Immature natural killer cell (primary cell): Measurements from ENCODE around the gene RAPGEF3. TPM values are rescaled to one million over a fixed set of nuclear protein-coding genes. Genes with fewer than 3 reads are reported as not detected.

Source experiments
- DNase-seq, 3 donors: peaks; one replicate each; pipeline ENCODE4 v3.0.0; 2022; ENCODE audit warnings: mixed read lengths in 1 of 3
- H3K27ac Mint-ChIP-seq, 6 donors: one replicate each; pipeline ENCODE4 v1.8.0; 2020; ENCODE audit warnings: mixed read lengths in 6 of 6, mild to moderate bottlenecking in 5 of 6, inconsistent platforms in 4 of 6, moderate library complexity in 3 of 6
- H3K27me3 Mint-ChIP-seq, 3 donors: one replicate each; pipeline ENCODE4 v1.8.0; 2020 to 2021; ENCODE audit warnings: low read depth in 3 of 3, mild to moderate bottlenecking in 3 of 3, mixed read lengths in 3 of 3, moderate library complexity in 3 of 3, inconsistent platforms in 1 of 3
- H3K36me3 Mint-ChIP-seq, 3 donors: one replicate each; pipeline ENCODE4 v1.8.0; 2020; ENCODE audit warnings: mixed read lengths in 3 of 3, inconsistent platforms in 2 of 3, mild to moderate bottlenecking in 2 of 3
- H3K4me1 Mint-ChIP-seq, 2 donors: one replicate each; pipeline ENCODE4 v1.8.0; 2020; ENCODE audit warnings: inconsistent platforms in 2 of 2, mild to moderate bottlenecking in 2 of 2, mixed read lengths in 2 of 2, moderate library complexity in 1 of 2
- H3K4me3 Mint-ChIP-seq, 5 donors: one replicate each; pipeline ENCODE4 v1.8.0; 2020; ENCODE audit warnings: mild to moderate bottlenecking in 5 of 5, mixed read lengths in 5 of 5, inconsistent platforms in 3 of 5, moderate library complexity in 3 of 5
- H3K9me3 Mint-ChIP-seq, 6 donors: one replicate each; pipeline ENCODE4 v1.8.0; 2020; ENCODE audit warnings: mild to moderate bottlenecking in 6 of 6, mixed read lengths in 6 of 6, inconsistent platforms in 4 of 6, moderate library complexity in 3 of 6
- polyA plus RNA-seq, 3 donors: library from polyadenylated mRNA; unstranded; fragments of 300-500 nt; fragmentation: Illumina TruSeq; gene quantifications; one replicate each; pipeline ENCODE4 v1.2.3, GENCODE V29; 2021

Gene RAPGEF3
- polyA plus RNA-seq, 3 donors from 2014 or later, result 0.25 TPM; not detected in 2

GRCh38 chr12:47798382-47798948, 39.8 kb upstream of the RAPGEF3 start:
- Mint-ChIP-seq H3K36me3 (peaks cover 3 to 18% (median 8%) of the 10 kb centered on the region in 3 donors), H3K27me3 (peaks cover 0 to 2% (median 2%) of the 10 kb centered on the region in 3 donors), H3K9me3 (no peaks in the 10 kb centered on the region), H3K27ac (peak overlapping the region in 1 of 6 donors; percentile 40), H3K4me1 (peaks cover 44 to 57% of the 10 kb centered on the region in 2 donors), H3K4me3 (no peak overlapping the region)
- no peak for DNase-seq

GRCh38 chr12:47797441-47797840, 38.8 kb upstream of the RAPGEF3 start:
- Mint-ChIP-seq H3K4me1 (peaks cover 34 to 47% of the 10 kb centered on the region in 2 donors), H3K36me3 (peaks cover 3 to 23% (median 8%) of the 10 kb centered on the region in 3 donors)

GRCh38 chr12:47795814-47796411, 37.2 kb upstream of the RAPGEF3 start:
- Mint-ChIP-seq H3K9me3 (no peaks in the 10 kb centered on the region), H3K27me3 (peaks cover 0 to 2% (median 2%) of the 10 kb centered on the region in 3 donors), H3K4me3 (no peak overlapping the region), H3K27ac (no peak overlapping the region), H3K36me3 (peaks cover 3 to 27% (median 8%) of the 10 kb centered on the region in 3 donors), H3K4me1 (peaks cover 19 to 32% of the 10 kb centered on the region in 2 donors)
- no peak for DNase-seq

More at GRCh38 chr12:47797441-47797840, 38.8 kb upstream of the RAPGEF3 start:
- Mint-ChIP-seq H3K27ac (peak overlapping the region in 3 of 6 donors; percentile 37 to 75 (median 67)), H3K27me3 (peaks cover 0 to 2% (median 2%) of the 10 kb centered on the region in 3 donors), H3K9me3 (no peaks in the 10 kb centered on the region), H3K4me3 (peak overlapping the region in 1 of 5 donors; percentile 29)
- DNase-seq, result peak in 2 of 3 donors; percentile 40 to 42

- Mint-ChIP-seq H3K27ac (no peak overlapping the region), H3K27me3 (peaks cover 0 to 2% (median 2%) of the 10 kb centered on the region in 3 donors), H3K9me3 (no peaks in the 10 kb centered on the region), H3K36me3 (peaks cover 3 to 33% (median 10%) of the 10 kb centered on the region in 3 donors), H3K4me3 (no peak overlapping the region), H3K4me1 (peaks cover 14 to 25% of the 10 kb centered on the region in 2 donors)
- DNase-seq, result no peak
Observed at GRCh38 chr12:47795121-47795813, 36.6 kb upstream of the RAPGEF3 start.

GRCh38 chr12:47794679-47795078, 36.0 kb upstream of the RAPGEF3 start:
- DNase-seq, result no peak
- Mint-ChIP-seq H3K27ac (no peak overlapping the region), H3K4me3 (no peak overlapping the region), H3K4me1 (peaks cover 11 to 19% of the 10 kb centered on the region in 2 donors), H3K9me3 (no peaks in the 10 kb centered on the region), H3K36me3 (peaks cover 3 to 34% (median 10%) of the 10 kb centered on the region in 3 donors), H3K27me3 (peaks cover 0 to 2% (median 2%) of the 10 kb centered on the region in 3 donors)

- H3K27ac Mint-ChIP-seq, result peak overlapping the region in 1 of 6 donors; percentile 43
- H3K4me1 Mint-ChIP-seq, result peaks cover 3 to 12% of the 10 kb centered on the region in 2 donors
- H3K27me3 Mint-ChIP-seq, result peaks cover 0 to 2% (median 2%) of the 10 kb centered on the region in 3 donors
Observed at GRCh38 chr12:47793015-47793681, 34.5 kb upstream of the RAPGEF3 start.

GRCh38 chr12:47791874-47792273, 33.2 kb upstream of the RAPGEF3 start:
- no peaks in the 10 kb centered on the region for H3K27me3 Mint-ChIP-seq
- H3K36me3 Mint-ChIP-seq, result peaks cover 7 to 49% (median 28%) of the 10 kb centered on the region in 3 donors
- H3K9me3 Mint-ChIP-seq, result no peaks in the 10 kb centered on the region
- no peak overlapping the region for H3K4me3 Mint-ChIP-seq
- H3K27ac Mint-ChIP-seq, result peak overlapping the region in 1 of 6 donors; percentile 74
- no peak for DNase-seq
- H3K4me1 Mint-ChIP-seq, result peaks cover 0 to 6% of the 10 kb centered on the region in 2 donors

More at GRCh38 chr12:47793015-47793681, 34.5 kb upstream of the RAPGEF3 start:
- Mint-ChIP-seq H3K9me3 (no peaks in the 10 kb centered on the region), H3K36me3 (peaks cover 7 to 43% (median 17%) of the 10 kb centered on the region in 3 donors), H3K4me3 (no peak overlapping the region)
- no peak for DNase-seq

- H3K27ac Mint-ChIP-seq, result no peak overlapping the region
- H3K27me3 Mint-ChIP-seq, result no peaks in the 10 kb centered on the region
- H3K4me3 Mint-ChIP-seq, result no peak overlapping the region
- H3K36me3 Mint-ChIP-seq, result peaks cover 7 to 49% (median 28%) of the 10 kb centered on the region in 3 donors
- DNase-seq, result no peak
- no peaks in the 10 kb centered on the region for H3K9me3 Mint-ChIP-seq
- peaks cover 0 to 6% of the 10 kb centered on the region in 2 donors for H3K4me1 Mint-ChIP-seq
Observed at GRCh38 chr12:47791351-47791746, 32.7 kb upstream of the RAPGEF3 start.

- Mint-ChIP-seq H3K36me3 (peaks cover 7 to 49% (median 28%) of the 10 kb centered on the region in 3 donors), H3K4me3 (no peak overlapping the region)
Observed at GRCh38 chr12:47790676-47791350, 32.1 kb upstream of the RAPGEF3 start.

GRCh38 chr12:47789712-47790489, 31.2 kb upstream of the RAPGEF3 start:
- Mint-ChIP-seq H3K27me3 (no peaks in the 10 kb centered on the region), H3K9me3 (no peaks in the 10 kb centered on the region), H3K4me1 (peaks cover 0 to 6% of the 10 kb centered on the region in 2 donors), H3K4me3 (no peak overlapping the region), H3K36me3 (peaks cover 7 to 53% (median 32%) of the 10 kb centered on the region in 3 donors), H3K27ac (peak overlapping the region in 1 of 6 donors; percentile 40)
- no peak for DNase-seq

More at GRCh38 chr12:47790676-47791350, 32.1 kb upstream of the RAPGEF3 start:
- H3K27me3 Mint-ChIP-seq, result no peaks in the 10 kb centered on the region
- DNase-seq, result no peak
- H3K27ac Mint-ChIP-seq, result peak overlapping the region in 1 of 6 donors; percentile 17
- peaks cover 0 to 6% of the 10 kb centered on the region in 2 donors for H3K4me1 Mint-ChIP-seq
- no peaks in the 10 kb centered on the region for H3K9me3 Mint-ChIP-seq

GRCh38 chr12:47789141-47789540, 30.5 kb upstream of the RAPGEF3 start:
- Mint-ChIP-seq H3K36me3 (peaks cover 7 to 54% (median 31%) of the 10 kb centered on the region in 3 donors), H3K4me3 (no peak overlapping the region), H3K27ac (peak overlapping the region in 2 of 6 donors; percentile 4 to 39), H3K27me3 (no peaks in the 10 kb centered on the region), H3K4me1 (peaks cover 0 to 5% of the 10 kb centered on the region in 2 donors), H3K9me3 (no peaks in the 10 kb centered on the region)
- no peak for DNase-seq

- H3K27ac Mint-ChIP-seq, result peak overlapping the region in 1 of 6 donors; percentile 53
- DNase-seq, result no peak
- H3K27me3 Mint-ChIP-seq, result no peaks in the 10 kb centered on the region
- H3K9me3 Mint-ChIP-seq, result no peaks in the 10 kb centered on the region
- peaks cover 4 to 45% (median 27%) of the 10 kb centered on the region in 3 donors for H3K36me3 Mint-ChIP-seq
- no peaks in the 10 kb centered on the region for H3K4me1 Mint-ChIP-seq
- no peak overlapping the region for H3K4me3 Mint-ChIP-seq
Observed at GRCh38 chr12:47787596-47788319, 29.1 kb upstream of the RAPGEF3 start.
